GM20000 (cell line): ENCODE data around the gene KIR2DL3.

Experiments
- DNase-seq: peaks from one replicate; pipeline ENCODE4 v3.0.0; 2012; ENCODE audit warnings: low spot score
- TF ChIP-seq, protein P1 (sequence below): IDR thresholded peaks from 2 replicates; pipeline ENCODE4 v1.5.1; 2012; ENCODE audit warnings: mild to moderate bottlenecking, control low read depth; ENCODE audit errors: extremely low read depth, missing control alignments

KIR2DL3 gene

DNA sequence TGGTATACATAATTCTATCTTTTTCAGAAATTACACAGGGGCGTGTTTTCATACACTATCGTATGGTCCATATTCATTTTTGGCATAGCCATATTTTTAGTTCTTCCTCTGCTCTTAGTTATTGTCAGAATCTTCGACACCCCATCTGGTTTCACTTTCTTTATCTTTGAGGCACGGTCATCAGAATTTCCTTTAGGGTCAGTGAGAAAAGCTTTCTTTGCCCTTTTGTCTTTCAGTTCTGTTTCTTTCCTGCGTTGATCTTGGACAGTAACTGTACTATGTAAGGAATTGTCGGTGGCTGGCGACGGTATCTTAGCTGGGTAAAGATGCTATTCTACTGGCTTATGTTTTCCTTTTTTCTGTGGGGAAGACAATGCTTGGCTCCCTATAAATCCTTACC, 54.5 kb downstream of the KIR2DL3 start:
- TF ChIP-seq, protein P1, sequence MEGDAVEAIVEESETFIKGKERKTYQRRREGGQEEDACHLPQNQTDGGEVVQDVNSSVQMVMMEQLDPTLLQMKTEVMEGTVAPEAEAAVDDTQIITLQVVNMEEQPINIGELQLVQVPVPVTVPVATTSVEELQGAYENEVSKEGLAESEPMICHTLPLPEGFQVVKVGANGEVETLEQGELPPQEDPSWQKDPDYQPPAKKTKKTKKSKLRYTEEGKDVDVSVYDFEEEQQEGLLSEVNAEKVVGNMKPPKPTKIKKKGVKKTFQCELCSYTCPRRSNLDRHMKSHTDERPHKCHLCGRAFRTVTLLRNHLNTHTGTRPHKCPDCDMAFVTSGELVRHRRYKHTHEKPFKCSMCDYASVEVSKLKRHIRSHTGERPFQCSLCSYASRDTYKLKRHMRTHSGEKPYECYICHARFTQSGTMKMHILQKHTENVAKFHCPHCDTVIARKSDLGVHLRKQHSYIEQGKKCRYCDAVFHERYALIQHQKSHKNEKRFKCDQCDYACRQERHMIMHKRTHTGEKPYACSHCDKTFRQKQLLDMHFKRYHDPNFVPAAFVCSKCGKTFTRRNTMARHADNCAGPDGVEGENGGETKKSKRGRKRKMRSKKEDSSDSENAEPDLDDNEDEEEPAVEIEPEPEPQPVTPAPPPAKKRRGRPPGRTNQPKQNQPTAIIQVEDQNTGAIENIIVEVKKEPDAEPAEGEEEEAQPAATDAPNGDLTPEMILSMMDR = no peak
- DNase-seq = peak; percentile 61

DNA sequence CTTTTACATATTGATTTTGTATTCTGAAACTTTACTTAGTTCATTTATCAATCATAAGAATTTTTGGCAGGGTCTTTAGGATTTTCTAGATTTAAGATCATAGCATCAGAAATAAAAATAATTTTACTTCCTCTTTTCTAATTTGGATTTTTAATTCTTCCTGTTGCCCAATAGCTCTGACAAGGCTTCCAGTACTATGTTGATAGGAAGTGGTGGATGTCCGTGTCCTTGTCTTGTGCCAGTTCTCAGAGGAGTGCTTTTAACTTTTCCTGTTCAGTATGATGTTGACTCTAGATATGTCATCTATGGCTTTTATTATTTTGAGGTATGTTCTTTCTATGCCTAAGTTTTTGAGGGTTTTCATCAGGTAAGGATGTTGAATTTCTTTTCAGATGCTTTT, 57.4 kb downstream of the KIR2DL3 start:
- DNase-seq = no peak
- TF ChIP-seq, protein P1 = no peak
